PC-9 (cell line): ENCODE data around the gene CCL14. TPM values are rescaled to one million over a fixed set of nuclear protein-coding genes. Genes with fewer than 3 reads are reported as not detected.
A peak's percentile ranks its signal among the peaks of the same experiment; 100 is the strongest.

Source experiments
- BruUV-seq: library from RNA; stranded (reverse); fragments of 400-500 nt; replicated peaks from 2 replicates; lab custom pipeline; 2021; lab: Mats Ljungman, UMichigan
- CTCF ChIA-PET: fragments of 300-600 bp; sonication (Branson Sonifier 250); formaldehyde crosslinking; loops from one replicate; lab custom pipeline; 2022; ENCODE audit warnings: antibody characterized with exemption; lab: Charles Lee
- POLR2A ChIA-PET: fragments of 300-600 bp; sonication (Branson Sonifier 250); formaldehyde crosslinking; loops from one replicate; lab custom pipeline; 2022; ENCODE audit warnings: antibody characterized with exemption; ENCODE audit not compliant: unreplicated experiment; lab: Charles Lee
- DNase-seq, 2 experiments: peaks; one replicate each; pipeline versions ENCODE4 v3.0.0 to v3.0.0-alpha.2; 2015 to 2022; ENCODE audit warnings: mixed read lengths in 1 of 2
- H2AFZ ChIP-seq: fragments of 200-600 bp; sonication (generic); 2 replicates; pipeline ENCODE4 v1.8.1; 2017; ENCODE audit warnings: antibody characterized with exemption
- H3F3A ChIP-seq: fragments of 200-600 bp; sonication (generic); 2 replicates; pipeline ENCODE4 v1.8.1; 2017; ENCODE audit warnings: antibody characterized with exemption, mild to moderate bottlenecking, low read depth; ENCODE audit not compliant: insufficient read depth
- H3K27ac ChIP-seq: fragments of 200-600 bp; sonication (generic); 2 replicates; pipeline ENCODE4 v1.6.1; 2016; ENCODE audit warnings: mixed run types
- H3K27me3 ChIP-seq: fragments of 200-600 bp; sonication (generic); 2 replicates; pipeline ENCODE4 v1.6.1; 2016; ENCODE audit warnings: low read depth, mixed run types; ENCODE audit not compliant: insufficient read depth
- H3K36me3 ChIP-seq: fragments of 200-600 bp; sonication (generic); 2 replicates; pipeline ENCODE4 v1.6.1; 2016; ENCODE audit warnings: low read depth, mixed run types
- H3K4me1 ChIP-seq: fragments of 200-600 bp; sonication (generic); replicated peaks from 2 replicates; pipeline ENCODE4 v1.6.1; 2016; ENCODE audit warnings: mixed run types; ENCODE audit not compliant: insufficient read depth
- H3K4me2 ChIP-seq: fragments of 200-600 bp; sonication (generic); 2 replicates; pipeline ENCODE4 v1.6.1; 2017; ENCODE audit warnings: mixed run types
- H3K4me3 ChIP-seq: fragments of 200-600 bp; sonication (generic); 2 replicates; pipeline ENCODE4 v1.6.1; 2016; ENCODE audit warnings: mixed run types
- H3K79me2 ChIP-seq: fragments of 200-600 bp; sonication (generic); 2 replicates; pipeline ENCODE4 v1.6.1; 2017; ENCODE audit warnings: low read depth, mixed run types
- H3K9me2 ChIP-seq: fragments of 200-600 bp; sonication (generic); 2 replicates; pipeline ENCODE4 v1.8.1; 2017; ENCODE audit warnings: mild to moderate bottlenecking; ENCODE audit not compliant: insufficient read depth
- H3K9me3 ChIP-seq: fragments of 200-600 bp; sonication (generic); 2 replicates; pipeline ENCODE4 v1.8.1; 2016; ENCODE audit warnings: low read depth; ENCODE audit not compliant: insufficient read depth
- H4K20me1 ChIP-seq: fragments of 200-600 bp; sonication (generic); 2 replicates; pipeline ENCODE4 v1.8.1; 2017; ENCODE audit not compliant: insufficient read depth
- CTCF ChIP-seq: fragments of 200-600 bp; sonication (generic); conservative IDR thresholded peaks from 2 replicates; pipeline ENCODE4 v1.6.1; 2017; ENCODE audit warnings: mixed run types, antibody characterized with exemption, mild to moderate bottlenecking, moderate library complexity
- EZH2 ChIP-seq: fragments of 200-600 bp; sonication (generic); IDR thresholded peaks from 2 replicates; pipeline ENCODE4 v1.8.0; 2017; ENCODE audit warnings: antibody characterized with exemption, low read depth
- intact Hi-C: fragments of 100-400 bp; cut with micrococcal nuclease; formaldehyde crosslinking; loops from one replicate; pipeline ENCODE4 v1.10.0; 2022; ENCODE audit not compliant: unreplicated experiment
- total RNA-seq: library from RNA; stranded (reverse); gene quantifications from 2 replicates; pipeline ENCODE4 v1.2.3, GENCODE V29; 2021

Gene CCL14
- total RNA-seq, 1 experiment from 2014 or later: not detected

- H3K79me2 ChIP-seq: no peaks in the 10 kb centered on the region
- H3K36me3 ChIP-seq: no peaks in the 10 kb centered on the region
- H3K9me3 ChIP-seq: no peaks in the 10 kb centered on the region
- H3K4me1 ChIP-seq: no peaks in the 10 kb centered on the region
- TF ChIP-seq EZH2 (no peak), CTCF (no peak)
- BruUV-seq: no TSS peak
- intact Hi-C loops: no loop called here
- ChIA-PET POLR2A (no interaction called here), CTCF (no interaction called here)
- H3F3A ChIP-seq: no peaks in the 10 kb centered on the region
- no peaks in the 10 kb centered on the region for H3K9me2 ChIP-seq
- no peaks in the 10 kb centered on the region for H4K20me1 ChIP-seq
- H2AFZ ChIP-seq: no peak overlapping the region
- H3K4me3 ChIP-seq: no peak overlapping the region
- no peak overlapping the region for H3K27ac ChIP-seq
- H3K27me3 ChIP-seq: peaks cover 76% of the 10 kb centered on the region
- H3K4me2 ChIP-seq: no peak overlapping the region
- DNase-seq: no peak
These were observed 28.4 kb upstream of the CCL14 start for GRCh38 chr17:36014946-36015345.

GRCh38 chr17:36011201-36011600, 24.7 kb upstream of the CCL14 start:
- no peak overlapping the region for H2AFZ ChIP-seq
- H4K20me1 ChIP-seq: no peaks in the 10 kb centered on the region
- H3K4me3 ChIP-seq: no peak overlapping the region
- no peaks in the 10 kb centered on the region for H3K9me3 ChIP-seq
- H3K4me2 ChIP-seq: no peak overlapping the region
- H3K4me1 ChIP-seq: no peaks in the 10 kb centered on the region
- H3K27ac ChIP-seq: no peak overlapping the region
- no TSS peak for BruUV-seq
- no peaks in the 10 kb centered on the region for H3F3A ChIP-seq
- CTCF ChIA-PET: no interaction called here
- intact Hi-C loops: no loop called here
- TF ChIP-seq EZH2 (no peak), CTCF (no peak)
- H3K27me3 ChIP-seq: peaks cover 75% of the 10 kb centered on the region
- POLR2A ChIA-PET: no interaction called here
- H3K9me2 ChIP-seq: no peaks in the 10 kb centered on the region
- no peak for DNase-seq
- no peaks in the 10 kb centered on the region for H3K36me3 ChIP-seq
- no peaks in the 10 kb centered on the region for H3K79me2 ChIP-seq

GRCh38 chr17:36008998-36009665, 22.6 kb upstream of the CCL14 start:
- Histone ChIP-seq H3K9me2 (no peaks in the 10 kb centered on the region), H3F3A (no peaks in the 10 kb centered on the region), H3K79me2 (no peaks in the 10 kb centered on the region), H3K4me1 (no peaks in the 10 kb centered on the region), H3K4me2 (no peak overlapping the region), H4K20me1 (no peaks in the 10 kb centered on the region), H3K27me3 (peaks cover 77% of the 10 kb centered on the region), H3K36me3 (no peaks in the 10 kb centered on the region), H3K9me3 (no peaks in the 10 kb centered on the region), H3K4me3 (no peak overlapping the region), H3K27ac (no peak overlapping the region), H2AFZ (no peak overlapping the region)
- no peak for DNase-seq
- intact Hi-C loops: no loop called here
- CTCF ChIA-PET: no interaction called here
- POLR2A ChIA-PET: interaction anchor here (0.6 kb wide), 1 partner anchor 64 kb away, joined by 7 read pairs; no protein-coding TSS in a partner anchor
- no TSS peak for BruUV-seq
- TF ChIP-seq CTCF: peak; percentile 54
- no peak for TF ChIP-seq EZH2
